Fibroblast of villous mesenchyme (primary cell): ENCODE data around the gene TCN1. TPM values are rescaled to one million over a fixed set of nuclear protein-coding genes. Genes with fewer than 3 reads are reported as not detected.
"Not testable (repeated sequence)": the region's sequence is repeated elsewhere in the genome, so short reads cannot be mapped to it uniquely, and the experiment has no call there.

Source experiments
- DNase-seq: peaks from one replicate; pipeline ENCODE4 v3.0.0-alpha.2; 2010; ENCODE audit warnings: low read depth
- H3K4me3 ChIP-seq: 2 replicates; pipeline ENCODE4 v1.5.1; 2011; ENCODE audit warnings: low read depth, mild to moderate bottlenecking, low read length
- CTCF ChIP-seq: IDR thresholded peaks from 2 replicates; pipeline ENCODE4 v1.5.1; 2012; ENCODE audit warnings: low read depth, mild to moderate bottlenecking, low read length; ENCODE audit not compliant: insufficient read depth
- total RNA-seq: library from RNA; depleted of rRNA; stranded (reverse); fragments of >200 nt; gene quantifications from 2 replicates; pipeline ENCODE4 v1.2.3, GENCODE V29; 2012

The TCN1 gene
- total RNA-seq, 1 donor, result not detected

GRCh38 chr11:59857439-59858434 lies 8.6 kb downstream of the TCN1 start:
- H3K4me3 ChIP-seq, result no peak overlapping the region
- DNase-seq, result peak; percentile 8
- no peak for TF ChIP-seq CTCF

- no peak for DNase-seq
- TF ChIP-seq CTCF, result no peak
- H3K4me3 ChIP-seq, result no peak overlapping the region
These were observed 11.4 kb downstream of the TCN1 start for GRCh38 chr11:59854871-59855270.

- not testable (repeated sequence) for H3K4me3 ChIP-seq, DNase-seq
These were observed 14.9 kb downstream of the TCN1 start for GRCh38 chr11:59851416-59851815.

- not testable (repeated sequence) for H3K4me3 ChIP-seq, DNase-seq
These were observed 16.7 kb downstream of the TCN1 start for GRCh38 chr11:59849551-59849950.

GRCh38 chr11:59849129-59849528 lies 17.2 kb downstream of the TCN1 start:
- no peak for DNase-seq
- no peak for TF ChIP-seq CTCF
- H3K4me3 ChIP-seq, result no peak overlapping the region

- not testable (repeated sequence) for DNase-seq, H3K4me3 ChIP-seq
These were observed 17.8 kb downstream of the TCN1 start for GRCh38 chr11:59848439-59848838.

GRCh38 chr11:59847626-59848025 lies 18.7 kb downstream of the TCN1 start:
- no peak for DNase-seq
- H3K4me3 ChIP-seq, result no peak overlapping the region

GRCh38 chr11:59846556-59846955 lies 19.7 kb downstream of the TCN1 start:
- no peak overlapping the region for H3K4me3 ChIP-seq
- no peak for TF ChIP-seq CTCF
- no peak for DNase-seq

More at GRCh38 chr11:59847626-59848025, 18.7 kb downstream of the TCN1 start:
- TF ChIP-seq CTCF, result no peak
